Esophagus squamous epithelium (tissue), 4 donors: Measurements from ENCODE around the gene HDAC10.

Experiments
- CTCF ChIP-seq, 6 experiments: fragments of 450-650 bp in 4 of 6; fragments of 200-600 bp in 2 of 6; sonication (generic) in 2 of 6; IDR thresholded peaks; one replicate each; pipeline ENCODE4 v1.5.1; 2016 to 2019; ENCODE audit warnings: antibody characterized with exemption in 6 of 6, mild to moderate bottlenecking in 4 of 6, moderate library complexity in 4 of 6
- POLR2A ChIP-seq, 4 donors: fragments of 450-650 bp; IDR thresholded peaks; one replicate each; pipeline ENCODE4 v1.6.1; 2017; ENCODE audit warnings: antibody characterized with exemption in 4 of 4, mild to moderate bottlenecking in 4 of 4, moderate library complexity in 3 of 4

GRCh38 chr22:50284479-50284878 is 33.4 kb upstream of the HDAC10 start:
- TF ChIP-seq CTCF (IDR thresholded peaks at IDR 0.05) (no peak), POLR2A (IDR thresholded peaks at IDR 0.05) (no peak)
